HG03457 (cell line): ENCODE data around the gene CAPZA2.

Experiments
- ATAC-seq: cut with Tn5 transposase; IDR thresholded peaks from one replicate; pipeline ENCODE4 v1.9.1; 2021; ENCODE audit warnings: moderate number of reproducible peaks; ENCODE audit not compliant: unreplicated experiment

The CAPZA2 gene

GRCh38 chr7:116861717-116862116 is 670 bp upstream of the CAPZA2 start:
- no peak for ATAC-seq

- peak; percentile 1 for ATAC-seq
Observed at GRCh38 chr7:116862951-116863670, 724 bp downstream of the CAPZA2 start.

DNA sequence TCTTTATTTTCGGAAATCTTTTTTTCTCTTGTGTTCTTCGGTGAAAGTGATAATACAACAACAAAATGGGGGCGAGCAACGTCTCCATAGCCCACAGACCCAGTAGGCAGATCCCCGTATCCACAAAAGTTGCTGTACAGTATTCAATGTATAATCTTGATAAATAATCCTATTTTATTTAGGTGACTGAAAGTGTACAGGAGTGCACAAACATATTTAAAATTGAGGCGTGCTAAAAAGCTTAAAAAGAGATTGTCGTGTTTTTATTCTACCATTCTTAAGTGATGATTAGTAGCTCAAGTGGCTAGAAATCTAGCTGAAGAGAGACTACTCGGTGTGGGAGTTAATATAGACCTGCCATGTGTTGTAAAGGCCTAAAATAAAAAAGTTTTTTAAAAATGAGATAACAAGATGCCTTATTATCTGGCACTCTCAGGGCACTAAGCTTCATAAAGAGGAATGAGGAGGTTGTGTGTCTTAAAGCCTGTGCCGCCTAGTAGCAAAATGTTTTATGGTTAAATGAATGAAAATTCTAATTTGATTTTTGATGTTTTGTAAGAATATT is 1.6 kb downstream of the CAPZA2 start:
- no peak for ATAC-seq

- no peak for ATAC-seq
Observed at GRCh38 chr7:116871061-116871700, 8.8 kb downstream of the CAPZA2 start.

GRCh38 chr7:116872026-116872425 is 9.6 kb downstream of the CAPZA2 start:
- no peak for ATAC-seq

- no peak for ATAC-seq
Observed at GRCh38 chr7:116873619-116874018, 11.2 kb downstream of the CAPZA2 start.

GRCh38 chr7:116876664-116877442 is 14.5 kb downstream of the CAPZA2 start:
- ATAC-seq, result no peak

- no peak for ATAC-seq
Observed at GRCh38 chr7:116877443-116878217, 15.2 kb downstream of the CAPZA2 start.

GRCh38 chr7:116884691-116885090 is 22.3 kb downstream of the CAPZA2 start:
- ATAC-seq, result no peak

DNA sequence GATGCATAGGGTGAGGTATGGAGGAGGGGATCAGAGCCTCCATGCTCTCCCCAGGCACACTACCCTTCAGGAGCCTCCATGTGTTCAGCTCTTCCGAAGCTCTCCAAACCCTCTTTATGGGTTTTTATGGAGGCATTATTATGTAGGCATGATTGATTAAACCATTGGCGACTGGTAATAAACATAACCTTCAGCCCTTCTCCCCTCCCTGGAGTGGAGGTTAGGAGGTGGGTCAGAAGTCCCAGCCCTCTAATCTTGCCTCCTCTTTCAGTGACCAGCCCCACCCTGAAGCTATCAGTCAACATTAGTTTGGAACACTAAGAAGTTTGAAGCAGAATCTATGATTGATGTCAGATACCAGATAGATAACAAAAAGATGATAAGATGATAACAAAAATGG is 23.3 kb downstream of the CAPZA2 start:
- no peak for ATAC-seq

DNA sequence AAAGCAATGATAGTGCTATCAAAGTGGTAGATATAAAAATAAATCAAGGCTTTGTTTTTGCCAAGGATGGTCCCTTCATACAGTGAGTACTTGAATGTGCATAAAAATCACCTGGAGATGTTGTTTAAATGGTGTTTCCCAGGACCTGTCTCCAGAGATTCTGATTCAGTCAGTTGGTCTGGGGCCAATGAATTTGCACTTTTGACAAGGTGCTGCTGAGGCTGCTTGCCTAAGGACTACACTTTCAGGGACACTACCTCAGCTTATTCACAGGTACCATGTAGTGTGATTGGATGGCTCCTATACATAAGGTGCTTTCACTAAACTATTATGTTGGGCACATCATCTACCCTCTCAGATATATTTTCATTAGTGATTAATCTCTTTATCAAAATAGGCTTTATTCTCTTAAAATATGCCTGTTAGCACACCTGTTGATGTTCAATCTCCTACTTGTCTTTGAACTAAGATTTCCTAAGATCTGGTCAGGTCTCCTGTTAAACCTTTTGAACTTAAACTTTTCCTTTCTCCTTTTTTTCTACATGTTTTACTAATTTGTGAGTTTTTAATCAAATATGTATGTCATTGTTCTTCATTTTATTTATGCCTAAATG is 24.3 kb downstream of the CAPZA2 start:
- no peak for ATAC-seq

- no peak for ATAC-seq
Observed at GRCh38 chr7:116888895-116889294, 26.5 kb downstream of the CAPZA2 start.

DNA sequence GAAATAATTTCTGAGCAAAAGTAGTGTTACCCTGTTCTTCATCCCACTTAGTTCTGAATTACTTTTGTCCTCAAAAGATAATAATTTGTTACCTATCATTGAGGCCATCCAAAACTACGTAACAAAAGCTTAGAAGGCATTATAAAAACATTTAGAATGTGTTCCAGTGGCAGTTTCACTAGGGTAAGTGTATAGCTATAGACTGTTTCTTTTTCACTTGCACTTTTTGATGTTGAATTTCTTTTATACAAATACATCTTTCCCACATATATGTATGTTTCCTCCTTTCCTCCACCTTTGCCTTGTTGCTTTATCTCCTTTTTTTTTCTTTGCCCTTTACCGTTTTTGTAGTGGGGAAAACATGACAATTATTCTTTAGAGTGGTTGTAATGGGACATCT is 33.5 kb downstream of the CAPZA2 start:
- no peak for ATAC-seq

- ATAC-seq, result no peak
Observed at GRCh38 chr7:116897661-116898060, 35.3 kb downstream of the CAPZA2 start.

GRCh38 chr7:116899308-116899707 is 36.9 kb downstream of the CAPZA2 start:
- ATAC-seq, result no peak

- ATAC-seq, result no peak
Observed at GRCh38 chr7:116901143-116901542, 38.8 kb downstream of the CAPZA2 start.

DNA sequence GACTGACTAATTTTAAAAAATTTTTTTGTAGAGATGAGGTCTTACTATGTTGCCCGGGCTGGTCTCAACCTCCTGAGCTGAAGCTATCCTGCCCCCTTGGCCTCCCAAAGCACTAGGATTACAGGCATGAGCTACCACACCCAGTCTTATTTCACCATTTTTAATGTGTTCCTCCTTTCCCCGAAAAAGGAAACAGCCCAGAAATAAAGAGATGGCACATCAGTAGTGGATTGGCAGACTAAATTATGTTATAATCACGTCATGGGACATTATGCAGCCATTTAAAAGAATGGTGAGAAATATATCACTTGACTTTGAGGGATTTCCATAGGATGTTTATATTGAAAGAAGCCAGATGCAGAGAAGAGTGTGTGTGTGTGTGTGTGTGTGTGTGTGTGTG is 40.5 kb downstream of the CAPZA2 start:
- ATAC-seq, result no peak

DNA sequence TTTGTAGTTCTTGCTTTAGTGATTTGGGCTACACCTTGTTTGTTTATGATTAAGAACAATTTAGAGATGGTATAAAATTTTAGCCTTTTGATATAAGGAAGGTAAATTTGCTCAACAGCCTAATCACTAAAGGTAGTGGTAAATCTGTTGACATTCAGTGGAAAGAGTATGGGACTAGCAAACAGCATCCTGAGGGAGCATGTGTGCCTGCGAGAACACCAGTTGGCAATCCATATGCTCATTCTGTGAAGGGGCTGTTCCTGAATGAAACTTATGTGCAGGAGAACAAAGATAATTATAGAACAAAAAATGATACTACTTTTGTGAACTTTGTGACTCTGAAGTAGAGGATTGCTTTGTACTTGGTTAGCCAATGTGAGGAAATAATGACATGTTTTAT is 44.0 kb downstream of the CAPZA2 start:
- no peak for ATAC-seq

GRCh38 chr7:116910383-116910782 is 48.0 kb downstream of the CAPZA2 start:
- no peak for ATAC-seq

- no peak for ATAC-seq
Observed at GRCh38 chr7:116911801-116912200, 49.4 kb downstream of the CAPZA2 start.
